22Rv1 (cell line): ENCODE results near the gene SLC9A9.

Source experiments
- ZFX ChIP-seq: fragments of 450-650 bp; IDR thresholded peaks from 2 replicates; pipeline ENCODE4 v1.6.1; 2017; ENCODE audit warnings: antibody characterized with exemption, borderline replicate concordance
- TF ChIP-seq, protein P1 (sequence below): fragments of 450-650 bp; IDR thresholded peaks from 2 replicates; pipeline ENCODE4 v1.5.1; 2017; ENCODE audit warnings: mild to moderate bottlenecking

GRCh38 chr3:143497382-143497781, 350.9 kb downstream of the SLC9A9 start:
- TF ChIP-seq, protein P1, sequence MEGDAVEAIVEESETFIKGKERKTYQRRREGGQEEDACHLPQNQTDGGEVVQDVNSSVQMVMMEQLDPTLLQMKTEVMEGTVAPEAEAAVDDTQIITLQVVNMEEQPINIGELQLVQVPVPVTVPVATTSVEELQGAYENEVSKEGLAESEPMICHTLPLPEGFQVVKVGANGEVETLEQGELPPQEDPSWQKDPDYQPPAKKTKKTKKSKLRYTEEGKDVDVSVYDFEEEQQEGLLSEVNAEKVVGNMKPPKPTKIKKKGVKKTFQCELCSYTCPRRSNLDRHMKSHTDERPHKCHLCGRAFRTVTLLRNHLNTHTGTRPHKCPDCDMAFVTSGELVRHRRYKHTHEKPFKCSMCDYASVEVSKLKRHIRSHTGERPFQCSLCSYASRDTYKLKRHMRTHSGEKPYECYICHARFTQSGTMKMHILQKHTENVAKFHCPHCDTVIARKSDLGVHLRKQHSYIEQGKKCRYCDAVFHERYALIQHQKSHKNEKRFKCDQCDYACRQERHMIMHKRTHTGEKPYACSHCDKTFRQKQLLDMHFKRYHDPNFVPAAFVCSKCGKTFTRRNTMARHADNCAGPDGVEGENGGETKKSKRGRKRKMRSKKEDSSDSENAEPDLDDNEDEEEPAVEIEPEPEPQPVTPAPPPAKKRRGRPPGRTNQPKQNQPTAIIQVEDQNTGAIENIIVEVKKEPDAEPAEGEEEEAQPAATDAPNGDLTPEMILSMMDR: no peak
- TF ChIP-seq ZFX: no peak
